A549 (cell line): ENCODE results near the gene PGLYRP1. TPM values are rescaled to one million over a fixed set of nuclear protein-coding genes. Genes with fewer than 3 reads are reported as not detected.

Source experiments
- ATAC-seq, 2 experiments: fragments of 200-7000 bp in 1 of 2; fragments of >200 bp in 1 of 2; cut with Nextera tagmentation in 1 of 2; cut with Tn5 transposase in 1 of 2; 3 replicates each; pipeline versions ENCODE4 v1.8.0 to v1.9.1; 2018 to 2020; ENCODE audit warnings: mild to moderate bottlenecking in 1 of 2, moderate library complexity in 1 of 2
- CTCF ChIA-PET: fragments of 300-600 bp; sonication (Branson Sonifier 250); formaldehyde crosslinking; extraction: SDS; loops from one replicate; lab custom pipeline; 2021; ENCODE audit warnings: antibody characterized with exemption, inconsistent platforms; lab: Yijun Ruan, JAX
- POLR2A ChIA-PET: fragments of 350-600 bp; formaldehyde crosslinking; extraction: SDS; loops from one replicate; lab custom pipeline; 2021; ENCODE audit warnings: antibody characterized with exemption, inconsistent platforms; lab: Yijun Ruan, JAX
- DNase-seq, 2 experiments: peaks; one replicate each; pipeline versions ENCODE4 v3.0.0 to v3.0.0-alpha.2; 2011 to 2016; ENCODE audit warnings: low read depth in 1 of 2, low spot score in 1 of 2
- FAIRE-seq: peaks from 2 replicates; lab custom pipeline; 2011; peaks lifted over from hg19 to GRCh38; lab: Jason Lieb, UNC
- H3K27ac ChIP-seq, 2 experiments: fragments of >200 bp; sonication (Bioruptor Twin); formaldehyde crosslinking; 3 replicates each; pipeline ENCODE4 v1.5.1; 2016 to 2017
- H3K4me1 ChIP-seq: fragments of >200 bp; sonication (Bioruptor Twin); formaldehyde crosslinking; 3 replicates; pipeline ENCODE4 v1.6.1; 2016
- H3K4me2 ChIP-seq: fragments of >200 bp; sonication (Bioruptor Twin); formaldehyde crosslinking; 3 replicates; pipeline ENCODE4 v1.6.1; 2016
- H3K4me3 ChIP-seq: fragments of >200 bp; sonication (Bioruptor Twin); formaldehyde crosslinking; 3 replicates; pipeline ENCODE4 v1.5.1; 2016
- H3K9me3 ChIP-seq: fragments of >200 bp; sonication (Bioruptor Twin); formaldehyde crosslinking; 3 replicates; pipeline ENCODE4 v1.6.1; 2016
- BCL3 ChIP-seq: fragments of >200 bp; sonication (Bioruptor Twin); formaldehyde crosslinking; IDR thresholded peaks from 3 replicates; pipeline ENCODE4 v1.6.1; 2016
- CBX8 ChIP-seq: fragments of 200-600 bp; sonication (generic); IDR thresholded peaks from 2 replicates; pipeline ENCODE4 v1.6.1; 2016
- CHD2 ChIP-seq: fragments of 150-350 bp; IDR thresholded peaks from 2 replicates; pipeline ENCODE4 v1.6.1; 2014; ENCODE audit warnings: low read length; ENCODE audit not compliant: partially characterized antibody
- CHD4 ChIP-seq: fragments of 200-600 bp; sonication (generic); IDR thresholded peaks from 2 replicates; pipeline ENCODE4 v1.6.1; 2016; ENCODE audit warnings: antibody characterized with exemption, mild to moderate bottlenecking, borderline replicate concordance
- CTCF ChIP-seq: fragments of >200 bp; sonication (Bioruptor Twin); formaldehyde crosslinking; IDR thresholded peaks from 3 replicates; pipeline ENCODE4 v1.5.1; 2016
- EHF ChIP-seq: fragments of 250-450 bp; sonication (Bioruptor Pico); IDR thresholded peaks from 2 replicates; pipeline ENCODE4 v1.5.0; 2020; ENCODE audit warnings: mild to moderate bottlenecking
- ESRRA ChIP-seq: fragments of 150-350 bp; IDR thresholded peaks from 2 replicates; pipeline ENCODE4 v1.6.1; 2014; ENCODE audit warnings: mild to moderate bottlenecking, low read length, borderline replicate concordance
- FOSL2 ChIP-seq, 2 experiments: fragments of 450-650 bp in 1 of 2; fragments of >200 bp in 1 of 2; sonication (Bioruptor Twin) in 1 of 2; formaldehyde crosslinking; IDR thresholded peaks; 2 replicates each; pipeline versions ENCODE4 v1.5.0 to v1.6.1; 2016 to 2020; ENCODE audit warnings: mild to moderate bottlenecking in 1 of 2, moderate library complexity in 1 of 2
- FOXS1 ChIP-seq: fragments of 250-450 bp; sonication (Bioruptor Pico); IDR thresholded peaks from 2 replicates; pipeline ENCODE4 v1.5.0; 2020; ENCODE audit warnings: mild to moderate bottlenecking, moderate library complexity
- HDAC2 ChIP-seq: fragments of 200-600 bp; sonication (generic); IDR thresholded peaks from 2 replicates; pipeline ENCODE4 v1.6.1; 2016
- HOXB5 ChIP-seq: fragments of 250-450 bp; sonication (Bioruptor Pico); IDR thresholded peaks from 2 replicates; pipeline ENCODE4 v1.5.0; 2020; ENCODE audit warnings: mild to moderate bottlenecking, moderate library complexity
- JUN ChIP-seq, 2 experiments: fragments of >200 bp; sonication (Bioruptor Twin); formaldehyde crosslinking; IDR thresholded peaks; 2 replicates in 1 of 2; 3 replicates in 1 of 2; pipeline ENCODE4 v1.6.1; 2016 to 2017
- MAX ChIP-seq: IDR thresholded peaks from 2 replicates; pipeline ENCODE4 v1.6.1; 2012
- MAZ ChIP-seq: fragments of 150-350 bp; IDR thresholded peaks from 2 replicates; pipeline ENCODE4 v1.6.1; 2014; ENCODE audit warnings: antibody characterized with exemption, low read depth, low read length, borderline replicate concordance
- NPAS2 ChIP-seq: fragments of 250-450 bp; sonication (Bioruptor Pico); IDR thresholded peaks from 2 replicates; pipeline ENCODE4 v1.8.0; 2022; ENCODE audit warnings: mild to moderate bottlenecking, moderate library complexity, borderline replicate concordance
- NR3C1 ChIP-seq: fragments of >200 bp; sonication (Bioruptor Twin); formaldehyde crosslinking; IDR thresholded peaks from 3 replicates; pipeline ENCODE4 v1.6.1; 2017
- PBX3 ChIP-seq: IDR thresholded peaks from 2 replicates; pipeline ENCODE4 v1.6.1; 2012
- PHF8 ChIP-seq: fragments of 200-600 bp; sonication (generic); IDR thresholded peaks from 2 replicates; pipeline ENCODE4 v1.6.1; 2016; ENCODE audit warnings: low read depth, mild to moderate bottlenecking, antibody characterized with exemption, moderate library complexity, borderline replicate concordance
- POLR2A ChIP-seq: IDR thresholded peaks from 2 replicates; pipeline ENCODE4 v1.6.1; 2012; ENCODE audit warnings: mild to moderate bottlenecking, low read length
- RARB ChIP-seq: fragments of 250-450 bp; sonication (Bioruptor Pico); IDR thresholded peaks from 2 replicates; pipeline ENCODE4 v1.8.0; 2021; ENCODE audit warnings: mild to moderate bottlenecking, moderate library complexity
- RCOR1 ChIP-seq: fragments of 150-350 bp; IDR thresholded peaks from 2 replicates; pipeline ENCODE4 v1.6.1; 2014; ENCODE audit warnings: antibody characterized with exemption, low read length, low read depth
- SMC3 ChIP-seq: fragments of >200 bp; sonication (Bioruptor Twin); formaldehyde crosslinking; IDR thresholded peaks from 3 replicates; pipeline ENCODE4 v1.6.1; 2018; ENCODE audit warnings: inconsistent platforms
- TP53 ChIP-seq: fragments of 250-450 bp; sonication (Bioruptor Pico); IDR thresholded peaks from 2 replicates; pipeline ENCODE4 v1.5.0; 2021; ENCODE audit warnings: mild to moderate bottlenecking, moderate library complexity
- ZFP36 ChIP-seq: fragments of 450-650 bp; IDR thresholded peaks from 2 replicates; pipeline ENCODE4 v1.6.1; 2014; ENCODE audit warnings: borderline replicate concordance; ENCODE audit not compliant: partially characterized antibody
- ZNF302 ChIP-seq: fragments of 250-450 bp; sonication (Bioruptor Pico); IDR thresholded peaks from 2 replicates; pipeline ENCODE4 v1.9.0; 2021; ENCODE audit warnings: inconsistent platforms, mild to moderate bottlenecking, moderate library complexity
- WGBS: methylation state at CpG from one replicate; pipeline ENCODE4 v1.1.6; 2017; ENCODE audit errors: missing lambda C conversion rate; 5-methylcytosine and 5-hydroxymethylcytosine counted together
- polyA plus RNA-seq, 4 experiments: library from polyadenylated mRNA; depleted of rRNA in 3 of 4; stranded (reverse); fragments of >200 nt; fragmentation: RNase III in 1 of 4; extraction: RNeasy Plus Mini Kit Qiagen cat#74134 plus additional on column Dnase treatment in 1 of 4; gene quantifications; 2 replicates in 3 of 4; 3 replicates in 1 of 4; pipeline ENCODE4 v1.2.3, GENCODE V29; 2011 to 2017

Gene PGLYRP1
- polyA plus RNA-seq, 2 of the 4 experiments (the other 2 are of a cell fraction) = not detected

- no peak for FAIRE-seq
- Histone ChIP-seq H3K27ac (peak overlapping the region in 1 of 2 experiments; percentile 18; a peak in 1 of 6 replicates), H3K4me3 (no peak overlapping the region), H3K4me2 (no peak overlapping the region), H3K4me1 (peaks cover 13% of the 10 kb centered on the region), H3K9me3 (peaks cover 2% of the 10 kb centered on the region; the same call in 1 of the 3 replicates)
- ATAC-seq = peak; percentile 26 to 31; a peak in 3 of 6 replicates
- TF ChIP-seq PBX3 (no peak), SMC3 (no peak), PHF8 (no peak), NR3C1 (no peak), BCL3 (no peak), MAX (no peak), RCOR1 (no peak), FOXS1 (CRISPR knock-in tag) (no peak), ZNF302 (no peak), FOSL2 (IDR thresholded peaks at IDR 0.05) (no peak), FOSL2 (CRISPR knock-in tag; IDR thresholded peaks at IDR 0.05) (no peak), HDAC2 (no peak), ESRRA (no peak), ZFP36 (no peak), CTCF (no peak), EHF (CRISPR knock-in tag) (no peak), CHD2 (no peak), TP53 (CRISPR knock-in tag) (no peak), CHD4 (no peak), RARB (CRISPR knock-in tag) (no peak), JUN (IDR thresholded peaks at IDR 0.05) (no peak)
- DNase-seq = no peak
- POLR2A ChIA-PET = interaction anchor here (1.1 kb wide), 1 partner anchor 33 kb away, joined by 3 read pairs; no protein-coding TSS in a partner anchor
- CTCF ChIA-PET = interaction anchor here (0.6 to 23.2 kb wide), 6 partner anchors 9 to 229 kb away, joined by 3 to 1009 read pairs (median 37); partner anchors contain the start of gene IGFL4
- WGBS = 58% methylated on average over 3 of the region's 3 CpGs
These were observed 13.9 kb upstream of the PGLYRP1 start for GRCh38 chr19:46036744-46037128.

- ChIA-PET CTCF (interaction anchor here (1.1 to 23.2 kb wide), 5 partner anchors 9 to 229 kb away, joined by 4 to 1009 read pairs (median 44); partner anchors contain the start of gene IGFL4), POLR2A (interaction anchor here (1.1 kb wide), 1 partner anchor 34 kb away, joined by 3 read pairs; no protein-coding TSS in a partner anchor)
- 70% methylated on average over 9 of the region's 13 CpGs for whole genome bisulfite sequencing
- no peaks in the 10 kb centered on the region; the same call in 2 of the 3 replicates for H3K9me3 ChIP-seq
- peak; percentile 29 to 38; a peak in 5 of 6 replicates for ATAC-seq
- H3K4me1 ChIP-seq = peaks cover 7% of the 10 kb centered on the region
- DNase-seq = no peak
- H3K27ac ChIP-seq = peak overlapping the region in 1 of 2 experiments; percentile 18; a peak in 1 of 6 replicates
- TF ChIP-seq NPAS2 (no peak), POLR2A (no peak), CBX8 (no peak), EHF (CRISPR knock-in tag) (no peak), CTCF (no peak), FOXS1 (CRISPR knock-in tag) (no peak), HOXB5 (CRISPR knock-in tag) (no peak), MAZ (no peak), CHD2 (no peak)
- no peak overlapping the region for H3K4me3 ChIP-seq
- FAIRE-seq = no peak
- H3K4me2 ChIP-seq = no peak overlapping the region
These were observed 13.3 kb upstream of the PGLYRP1 start for GRCh38 chr19:46035986-46036743.
